Measurements from ENCODE around the gene KIRREL1.

Gene KIRREL1

GRCh38 chr1:158146165-158146564 lies 152.7 kb downstream of the KIRREL1 start:
- Histone ChIP-seq H3K27ac (ENCODE audit: low read depth, low read length) (no peak overlapping the region), H3K9me3 (ENCODE audit: control insufficient read depth in 5 of 5, low read length in 5 of 5) (no peaks in the 10 kb centered on the region), H3K27me3 (ENCODE audit: control insufficient read depth in 5 of 5, insufficient read depth in 4 of 5, low read length in 5 of 5) (no peaks in the 10 kb centered on the region), H3K9ac (ENCODE audit: low read length in 5 of 5) (no peak overlapping the region), H3K36me3 (ENCODE audit: control insufficient read depth in 5 of 5, insufficient read depth in 5 of 5, low read length in 5 of 5) (no peaks in the 10 kb centered on the region), H3K4me3 (ENCODE audit: low read depth in 1 of 5, low read length in 5 of 5) (peak overlapping the region in 1 of 5 donors; percentile 36), H3K4me1 (ENCODE audit: control insufficient read depth in 5 of 5, insufficient read depth in 5 of 5, low read length in 5 of 5) (peaks cover 8 to 53% (median 31%) of the 10 kb centered on the region in 5 donors)

GRCh38 chr1:158146739-158147138 lies 153.3 kb downstream of the KIRREL1 start:
- Histone ChIP-seq H3K4me1 (ENCODE audit: control insufficient read depth in 5 of 5, insufficient read depth in 5 of 5, low read length in 5 of 5) (peaks cover 8 to 53% (median 31%) of the 10 kb centered on the region in 5 donors), H3K27ac (ENCODE audit: low read depth, low read length) (peak overlapping the region; percentile 28), H3K9ac (ENCODE audit: low read length in 5 of 5) (no peak overlapping the region), H3K36me3 (ENCODE audit: control insufficient read depth in 5 of 5, insufficient read depth in 5 of 5, low read length in 5 of 5) (no peaks in the 10 kb centered on the region), H3K27me3 (ENCODE audit: control insufficient read depth in 5 of 5, insufficient read depth in 4 of 5, low read length in 5 of 5) (no peaks in the 10 kb centered on the region), H3K4me3 (ENCODE audit: low read depth in 1 of 5, low read length in 5 of 5) (peak overlapping the region in 1 of 5 donors; percentile 36), H3K9me3 (ENCODE audit: control insufficient read depth in 5 of 5, low read length in 5 of 5) (no peaks in the 10 kb centered on the region)

GRCh38 chr1:158147401-158147800 lies 154.0 kb downstream of the KIRREL1 start:
- Histone ChIP-seq H3K9ac (ENCODE audit: low read length in 5 of 5) (no peak overlapping the region), H3K27ac (ENCODE audit: low read depth, low read length) (peak overlapping the region; percentile 28), H3K4me1 (ENCODE audit: control insufficient read depth in 5 of 5, insufficient read depth in 5 of 5, low read length in 5 of 5) (peaks cover 8 to 53% (median 31%) of the 10 kb centered on the region in 5 donors), H3K9me3 (ENCODE audit: control insufficient read depth in 5 of 5, low read length in 5 of 5) (no peaks in the 10 kb centered on the region), H3K4me3 (ENCODE audit: low read depth in 1 of 5, low read length in 5 of 5) (peak overlapping the region in 1 of 5 donors; percentile 13), H3K27me3 (ENCODE audit: control insufficient read depth in 5 of 5, insufficient read depth in 4 of 5, low read length in 5 of 5) (no peaks in the 10 kb centered on the region), H3K36me3 (ENCODE audit: control insufficient read depth in 5 of 5, insufficient read depth in 5 of 5, low read length in 5 of 5) (no peaks in the 10 kb centered on the region)

- Histone ChIP-seq H3K9me3 (ENCODE audit: control insufficient read depth in 5 of 5, low read length in 5 of 5) (no peaks in the 10 kb centered on the region), H3K4me3 (ENCODE audit: low read depth in 1 of 5, low read length in 5 of 5) (no peak overlapping the region), H3K36me3 (ENCODE audit: control insufficient read depth in 5 of 5, insufficient read depth in 5 of 5, low read length in 5 of 5) (no peaks in the 10 kb centered on the region), H3K27me3 (ENCODE audit: control insufficient read depth in 5 of 5, insufficient read depth in 4 of 5, low read length in 5 of 5) (no peaks in the 10 kb centered on the region), H3K27ac (ENCODE audit: low read depth, low read length) (peak overlapping the region; percentile 28), H3K9ac (ENCODE audit: low read length in 5 of 5) (no peak overlapping the region), H3K4me1 (ENCODE audit: control insufficient read depth in 5 of 5, insufficient read depth in 5 of 5, low read length in 5 of 5) (peaks cover 8 to 53% (median 31%) of the 10 kb centered on the region in 5 donors)
These were observed 154.4 kb downstream of the KIRREL1 start for GRCh38 chr1:158147869-158148268.

- H3K4me1 ChIP-seq (ENCODE audit: control insufficient read depth in 5 of 5, insufficient read depth in 5 of 5, low read length in 5 of 5) = peaks cover 8 to 53% (median 31%) of the 10 kb centered on the region in 5 donors
- H3K27me3 ChIP-seq (ENCODE audit: control insufficient read depth in 5 of 5, insufficient read depth in 4 of 5, low read length in 5 of 5) = no peaks in the 10 kb centered on the region
- H3K27ac ChIP-seq (ENCODE audit: low read depth, low read length) = peak overlapping the region; percentile 69
- H3K9me3 ChIP-seq (ENCODE audit: control insufficient read depth in 5 of 5, low read length in 5 of 5) = no peaks in the 10 kb centered on the region
- H3K36me3 ChIP-seq (ENCODE audit: control insufficient read depth in 5 of 5, insufficient read depth in 5 of 5, low read length in 5 of 5) = no peaks in the 10 kb centered on the region
- H3K4me3 ChIP-seq (ENCODE audit: low read depth in 1 of 5, low read length in 5 of 5) = no peak overlapping the region
- no peak overlapping the region for H3K9ac ChIP-seq (ENCODE audit: low read length in 5 of 5)
These were observed 155.0 kb downstream of the KIRREL1 start for GRCh38 chr1:158148468-158148867.

- Histone ChIP-seq H3K9me3 (ENCODE audit: control insufficient read depth in 5 of 5, low read length in 5 of 5) (no peaks in the 10 kb centered on the region), H3K4me1 (ENCODE audit: control insufficient read depth in 5 of 5, insufficient read depth in 5 of 5, low read length in 5 of 5) (peaks cover 8 to 53% (median 31%) of the 10 kb centered on the region in 5 donors), H3K36me3 (ENCODE audit: control insufficient read depth in 5 of 5, insufficient read depth in 5 of 5, low read length in 5 of 5) (no peaks in the 10 kb centered on the region), H3K27me3 (ENCODE audit: control insufficient read depth in 5 of 5, insufficient read depth in 4 of 5, low read length in 5 of 5) (no peaks in the 10 kb centered on the region), H3K9ac (ENCODE audit: low read length in 5 of 5) (peak overlapping the region in 3 of 5 donors; percentile 53 to 57 (median 54)), H3K4me3 (ENCODE audit: low read depth in 1 of 5, low read length in 5 of 5) (peak overlapping the region; percentile 35 to 81 (median 66)), H3K27ac (ENCODE audit: low read depth, low read length) (peak overlapping the region; percentile 69)
These were observed 155.7 kb downstream of the KIRREL1 start for GRCh38 chr1:158149175-158149574.

Data from subcutaneous abdominal adipose tissue (tissue), 5 donors.